Posterior cingulate gyrus (tissue), 11 donors: ENCODE data around the gene GTF3A.

Source experiments
- DNase-seq, 10 donors: peaks; one replicate each; pipeline versions ENCODE4 v3.0.0 to v3.0.0-alpha.2; 2020 to 2021; ENCODE audit warnings: mixed read lengths in 3 of 10
- intact Hi-C: fragments of 100-400 bp; cut with DNase I; formaldehyde crosslinking; loops from one replicate; pipeline ENCODE4 v1.15.1; 2023

GTF3A gene

GRCh38 chr13:27442071-27442647, 17.7 kb downstream of the GTF3A start:
- intact Hi-C loops, result no loop called here
- DNase-seq, result no peak

GRCh38 chr13:27442797-27443196, 18.4 kb downstream of the GTF3A start:
- intact Hi-C loops, result no loop called here
- no peak for DNase-seq

GRCh38 chr13:27446986-27447583, 22.7 kb downstream of the GTF3A start:
- DNase-seq, result no peak
- intact Hi-C loops, result no loop called here

- DNase-seq, result no peak
- intact Hi-C loops, result no loop called here
Observed at GRCh38 chr13:27448308-27448707, 23.9 kb downstream of the GTF3A start.

- intact Hi-C loops, result no loop called here
- DNase-seq, result no peak
Observed at GRCh38 chr13:27449081-27449603, 24.7 kb downstream of the GTF3A start.

GRCh38 chr13:27449936-27450828, 25.8 kb downstream of the GTF3A start, which contains the start of gene MTIF3:
Gene MTIF3 (minus strand): TSS chr13:27450564. CDS start chr13:27440448, 10,116 bp downstream.
- peak; percentile 88 to 99 (median 93) for DNase-seq
- intact Hi-C loops, result loop anchor here (1.0 to 2.0 kb wide), 2 partner anchors 25 to 170 kb away; partner anchors contain the start of genes GTF3A and LNX2

- peak in 7 of 10 donors; percentile 19 to 89 (median 31) for DNase-seq
- intact Hi-C loops, result loop anchor here (1.0 to 2.0 kb wide), 2 partner anchors 26 to 169 kb away; partner anchors contain the start of genes GTF3A and LNX2
Observed at GRCh38 chr13:27450921-27451471, 26.6 kb downstream of the GTF3A start.

- no peak for DNase-seq
- intact Hi-C loops, result no loop called here
Observed at GRCh38 chr13:27455331-27455855, 31.0 kb downstream of the GTF3A start.

GRCh38 chr13:27461940-27462584, 37.6 kb downstream of the GTF3A start:
- intact Hi-C loops, result no loop called here
- DNase-seq, result no peak

GRCh38 chr13:27463500-27463899, 39.1 kb downstream of the GTF3A start:
- DNase-seq, result no peak
- intact Hi-C loops, result no loop called here

GRCh38 chr13:27465611-27466010, 41.2 kb downstream of the GTF3A start:
- intact Hi-C loops, result no loop called here
- no peak for DNase-seq

- intact Hi-C loops, result no loop called here
- DNase-seq, result peak in 1 of 10 donors; percentile 10
Observed at GRCh38 chr13:27466513-27466912, 42.1 kb downstream of the GTF3A start.

GRCh38 chr13:27470075-27470820, 45.8 kb downstream of the GTF3A start:
- no peak for DNase-seq
- intact Hi-C loops, result no loop called here

GRCh38 chr13:27472441-27472840, 48.0 kb downstream of the GTF3A start:
- intact Hi-C loops, result no loop called here
- no peak for DNase-seq

GRCh38 chr13:27472941-27473340, 48.5 kb downstream of the GTF3A start:
- DNase-seq, result no peak
- intact Hi-C loops, result no loop called here

GRCh38 chr13:27474751-27475268, 50.4 kb downstream of the GTF3A start:
- DNase-seq, result peak in 6 of 10 donors; percentile 16 to 91 (median 30)
- intact Hi-C loops, result no loop called here

GRCh38 chr13:27476943-27477703, 52.7 kb downstream of the GTF3A start:
- DNase-seq, result no peak
- intact Hi-C loops, result no loop called here

- intact Hi-C loops, result no loop called here
- DNase-seq, result peak in 1 of 10 donors; percentile 26
Observed at GRCh38 chr13:27481766-27482165, 57.3 kb downstream of the GTF3A start.
